ENCODE measurements around the gene JPH2. TPM values are rescaled to one million over a fixed set of nuclear protein-coding genes. Genes with fewer than 3 reads are reported as not detected.

The JPH2 gene
- total RNA-seq, 6 experiments from 2014 or later, result 0.09 to 0.31 (median 0.10) TPM; not detected in 1

GRCh38 chr20:44231713-44232468 is 44.9 kb upstream of the JPH2 start:
- Histone ChIP-seq H3K27me3 (no peaks in the 10 kb centered on the region), H3K36me3 (no peaks in the 10 kb centered on the region), H3K4me3 (no peak overlapping the region), H3K27ac (no peak overlapping the region), H3K9me3 (no peaks in the 10 kb centered on the region), H3K4me1 (no peaks in the 10 kb centered on the region)
- TF ChIP-seq, protein P1, sequence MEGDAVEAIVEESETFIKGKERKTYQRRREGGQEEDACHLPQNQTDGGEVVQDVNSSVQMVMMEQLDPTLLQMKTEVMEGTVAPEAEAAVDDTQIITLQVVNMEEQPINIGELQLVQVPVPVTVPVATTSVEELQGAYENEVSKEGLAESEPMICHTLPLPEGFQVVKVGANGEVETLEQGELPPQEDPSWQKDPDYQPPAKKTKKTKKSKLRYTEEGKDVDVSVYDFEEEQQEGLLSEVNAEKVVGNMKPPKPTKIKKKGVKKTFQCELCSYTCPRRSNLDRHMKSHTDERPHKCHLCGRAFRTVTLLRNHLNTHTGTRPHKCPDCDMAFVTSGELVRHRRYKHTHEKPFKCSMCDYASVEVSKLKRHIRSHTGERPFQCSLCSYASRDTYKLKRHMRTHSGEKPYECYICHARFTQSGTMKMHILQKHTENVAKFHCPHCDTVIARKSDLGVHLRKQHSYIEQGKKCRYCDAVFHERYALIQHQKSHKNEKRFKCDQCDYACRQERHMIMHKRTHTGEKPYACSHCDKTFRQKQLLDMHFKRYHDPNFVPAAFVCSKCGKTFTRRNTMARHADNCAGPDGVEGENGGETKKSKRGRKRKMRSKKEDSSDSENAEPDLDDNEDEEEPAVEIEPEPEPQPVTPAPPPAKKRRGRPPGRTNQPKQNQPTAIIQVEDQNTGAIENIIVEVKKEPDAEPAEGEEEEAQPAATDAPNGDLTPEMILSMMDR (IDR thresholded peaks at IDR 0.05), result no peak
- no peak for TF ChIP-seq POLR2A (IDR thresholded peaks at IDR 0.05)
- DNase-seq (no peak), ATAC-seq (no peak)
- intact Hi-C loops (cut with DNase I), result no loop called here
- WGBS (ENCODE audit: insufficient coverage, low coverage, low lambda C conversion rate, missing lambda C conversion rate), result 91% methylated on average over 9 of the region's 10 CpGs

GRCh38 chr20:44231193-44231592 is 44.2 kb upstream of the JPH2 start:
- no peak for DNase-seq
- Histone ChIP-seq H3K36me3 (no peaks in the 10 kb centered on the region), H3K27ac (no peak overlapping the region), H3K4me3 (no peak overlapping the region), H3K4me1 (no peaks in the 10 kb centered on the region), H3K9me3 (no peaks in the 10 kb centered on the region), H3K27me3 (no peaks in the 10 kb centered on the region)
- no peak for ATAC-seq
- WGBS (ENCODE audit: insufficient coverage, low coverage, low lambda C conversion rate, missing lambda C conversion rate), result no CpG with 5 or more reads among the region's 7 CpGs
- TF ChIP-seq, protein P1 (IDR thresholded peaks at IDR 0.05), result no peak
- TF ChIP-seq POLR2A (IDR thresholded peaks at IDR 0.05), result no peak
- intact Hi-C loops (cut with DNase I), result no loop called here

DNA sequence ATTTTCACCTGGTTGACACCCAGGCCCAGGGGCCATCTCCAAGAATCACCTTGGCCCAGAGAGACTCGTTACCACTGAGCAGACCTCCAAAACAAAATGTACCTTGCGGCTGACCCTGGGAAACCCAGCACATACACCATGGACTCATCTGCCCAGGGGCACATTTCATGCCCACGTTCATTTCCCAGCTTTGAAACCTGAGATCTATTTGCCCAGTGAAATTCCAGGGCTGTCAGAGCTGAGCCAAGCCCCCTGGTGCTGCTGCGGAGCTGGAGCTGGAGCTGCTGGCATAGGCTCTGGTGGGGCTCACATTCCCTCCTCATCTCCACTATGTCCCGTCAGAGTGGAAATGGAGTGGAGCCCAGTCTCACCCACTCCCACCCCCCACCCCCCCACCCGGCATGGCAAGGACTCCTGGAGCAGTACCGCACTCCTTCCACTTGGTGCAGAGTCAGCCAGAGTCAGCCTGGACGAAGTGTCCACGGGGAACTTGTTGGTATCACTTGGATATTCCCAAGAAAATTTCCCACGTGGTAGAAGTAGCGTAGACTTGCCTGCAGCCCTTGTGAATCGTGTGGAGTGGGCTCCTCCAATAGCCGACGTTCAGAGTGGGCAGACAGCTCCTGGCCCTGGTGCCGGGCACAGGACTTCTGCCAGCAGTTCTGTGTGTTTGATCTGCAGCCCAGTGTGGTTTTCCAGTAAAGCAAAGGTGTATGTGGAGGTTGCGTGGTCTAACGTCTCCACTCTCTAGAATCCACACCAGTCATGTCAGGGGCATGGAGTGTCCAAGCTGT is 41.7 kb upstream of the JPH2 start:
- no peak for ATAC-seq

GRCh38 chr20:44224637-44225036 is 37.6 kb upstream of the JPH2 start:
- DNase-seq, result no peak
- TF ChIP-seq, protein P1 (IDR thresholded peaks at IDR 0.05), result no peak
- TF ChIP-seq POLR2A (IDR thresholded peaks at IDR 0.05), result no peak
- intact Hi-C loops (cut with DNase I), result loop anchor here in 1 of 2 donors (10.0 kb wide), 1 partner anchor 80 kb away; no protein-coding TSS in a partner anchor
- Histone ChIP-seq H3K4me3 (no peak overlapping the region), H3K27ac (no peak overlapping the region), H3K27me3 (no peaks in the 10 kb centered on the region), H3K9me3 (no peaks in the 10 kb centered on the region), H3K36me3 (no peaks in the 10 kb centered on the region), H3K4me1 (no peaks in the 10 kb centered on the region)
- no peak for ATAC-seq
- 85% methylated on average over 5 of the region's 5 CpGs for WGBS (ENCODE audit: insufficient coverage, low coverage, low lambda C conversion rate, missing lambda C conversion rate)

More for the DNA sequence above, 41.7 kb upstream of the JPH2 start:
- no peak overlapping the region for H3K4me3 ChIP-seq
- no peaks in the 10 kb centered on the region for H3K9me3 ChIP-seq
- no peaks in the 10 kb centered on the region for H3K36me3 ChIP-seq
- no peak for DNase-seq
- H3K27ac ChIP-seq, result no peak overlapping the region
- H3K27me3 ChIP-seq, result no peaks in the 10 kb centered on the region
- intact Hi-C loops (cut with DNase I), result loop anchor here in 1 of 2 donors (10.0 kb wide), 1 partner anchor 76 kb away; no protein-coding TSS in a partner anchor
- TF ChIP-seq, protein P1 (IDR thresholded peaks at IDR 0.05), result no peak
- TF ChIP-seq POLR2A (IDR thresholded peaks at IDR 0.05), result no peak
- 63% methylated on average over 8 of the region's 17 CpGs for WGBS (ENCODE audit: insufficient coverage, low coverage, low lambda C conversion rate, missing lambda C conversion rate)
- no peaks in the 10 kb centered on the region for H3K4me1 ChIP-seq
